Panc1 (cell line): ENCODE measurements around the gene MAK.

ENCODE experiments used
- CTCF ChIP-seq: fragments of 450-650 bp; IDR thresholded peaks from 2 replicates; pipeline ENCODE4 v1.5.1; 2017; ENCODE audit warnings: mild to moderate bottlenecking
- REST ChIP-seq, 2 experiments: IDR thresholded peaks; 2 replicates each; pipeline ENCODE4 v1.6.1; 2011 to 2012; ENCODE audit warnings: low read depth in 2 of 2, control low read depth in 1 of 2, low read length in 1 of 2, mild to moderate bottlenecking in 1 of 2, moderate library complexity in 1 of 2; ENCODE audit not compliant: insufficient read depth in 1 of 2

- TF ChIP-seq CTCF = no peak
- no peak for TF ChIP-seq REST (IDR thresholded peaks at IDR 0.05; ENCODE audit: insufficient read depth in 1 of 2, low read depth in 2 of 2, low read length in 1 of 2)
These were observed 13.5 kb downstream of the MAK start for GRCh38 chr6:10824819-10825218.
